ENCODE data around the gene C1QTNF1.

DNA sequence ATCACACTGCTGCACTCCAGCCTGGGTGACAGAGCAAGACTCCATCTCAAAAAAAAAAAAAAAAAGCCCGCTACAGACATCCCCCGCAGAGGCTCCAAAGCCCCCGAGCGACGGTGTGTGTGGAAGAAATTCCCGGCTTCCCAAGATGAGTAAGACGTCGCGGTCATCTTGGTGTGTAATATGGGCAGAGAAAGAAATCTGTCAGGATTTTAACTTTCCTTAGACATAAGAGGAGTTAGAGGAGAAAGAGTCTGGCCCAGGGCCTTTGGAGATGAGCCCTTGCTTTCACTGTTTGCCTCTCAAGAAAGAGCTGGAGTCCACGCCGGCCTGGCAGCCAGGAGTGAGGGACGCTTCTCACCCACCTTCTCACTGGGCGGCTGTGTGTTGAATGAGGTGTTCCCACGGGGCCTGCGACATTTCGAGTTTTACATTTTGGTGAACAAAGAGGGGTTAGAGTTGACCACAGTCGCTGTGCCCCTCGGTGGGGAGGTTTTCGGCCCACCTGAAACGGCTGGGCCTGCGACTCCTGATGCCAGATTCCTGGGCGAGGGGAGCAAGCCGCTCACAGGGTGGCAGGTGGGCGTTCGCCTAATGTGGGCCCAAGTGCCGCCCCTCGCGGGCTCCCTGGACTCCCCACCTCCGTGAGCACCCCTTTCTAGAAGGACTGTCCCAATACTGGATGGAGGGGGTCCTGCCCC lies 17.9 kb downstream of the C1QTNF1 start:
- TF ChIP-seq YY1 (IDR thresholded peaks at IDR 0.05; ENCODE audit: insufficient read depth, insufficient read length) (no peak), SUZ12 (IDR thresholded peaks at IDR 0.05; ENCODE audit: extremely low read depth, insufficient read depth, insufficient read length) (no peak), ZNF274 (IDR thresholded peaks at IDR 0.05; ENCODE audit: low read depth, low read length) (no peak)

Measured in NT2/D1 (cell line).